Measurements from ENCODE around the gene SCG5.

The SCG5 gene

DNA sequence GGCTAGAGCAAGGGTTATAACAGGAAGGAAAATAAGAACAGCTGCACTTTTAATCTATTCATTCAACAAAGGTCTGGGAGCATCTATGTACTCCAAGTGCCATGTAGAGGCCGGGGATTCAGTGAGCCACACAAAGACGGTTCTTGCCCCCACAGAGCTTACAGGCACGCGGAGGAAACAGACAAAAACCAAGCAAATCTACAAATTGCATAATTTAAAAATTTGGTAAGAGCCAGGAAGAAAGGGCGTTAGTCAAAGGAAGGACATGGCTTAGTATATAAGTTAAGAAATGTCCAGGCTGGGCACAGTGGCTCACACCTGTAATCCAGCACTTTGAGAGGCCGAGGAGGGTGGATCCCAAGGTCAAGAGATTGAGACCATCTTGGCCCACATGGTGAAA, 65.9 kb downstream of the SCG5 start:
- Histone ChIP-seq H3K27ac (no peak overlapping the region), H3K4me3 (ENCODE audit: low read depth in 1 of 2, low read length in 1 of 2) (no peak overlapping the region), H3K9me3 (no peaks in the 10 kb centered on the region), H3K4me1 (ENCODE audit: control insufficient read depth in 1 of 2, insufficient read depth in 1 of 2, low read depth in 1 of 2, low read length in 1 of 2) (peaks cover 4 to 14% of the 10 kb centered on the region in 2 experiments), H3K27me3 (peaks cover 47% of the 10 kb centered on the region), H3K36me3 (no peaks in the 10 kb centered on the region)
- TF ChIP-seq, protein P1, sequence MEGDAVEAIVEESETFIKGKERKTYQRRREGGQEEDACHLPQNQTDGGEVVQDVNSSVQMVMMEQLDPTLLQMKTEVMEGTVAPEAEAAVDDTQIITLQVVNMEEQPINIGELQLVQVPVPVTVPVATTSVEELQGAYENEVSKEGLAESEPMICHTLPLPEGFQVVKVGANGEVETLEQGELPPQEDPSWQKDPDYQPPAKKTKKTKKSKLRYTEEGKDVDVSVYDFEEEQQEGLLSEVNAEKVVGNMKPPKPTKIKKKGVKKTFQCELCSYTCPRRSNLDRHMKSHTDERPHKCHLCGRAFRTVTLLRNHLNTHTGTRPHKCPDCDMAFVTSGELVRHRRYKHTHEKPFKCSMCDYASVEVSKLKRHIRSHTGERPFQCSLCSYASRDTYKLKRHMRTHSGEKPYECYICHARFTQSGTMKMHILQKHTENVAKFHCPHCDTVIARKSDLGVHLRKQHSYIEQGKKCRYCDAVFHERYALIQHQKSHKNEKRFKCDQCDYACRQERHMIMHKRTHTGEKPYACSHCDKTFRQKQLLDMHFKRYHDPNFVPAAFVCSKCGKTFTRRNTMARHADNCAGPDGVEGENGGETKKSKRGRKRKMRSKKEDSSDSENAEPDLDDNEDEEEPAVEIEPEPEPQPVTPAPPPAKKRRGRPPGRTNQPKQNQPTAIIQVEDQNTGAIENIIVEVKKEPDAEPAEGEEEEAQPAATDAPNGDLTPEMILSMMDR (IDR thresholded peaks at IDR 0.05), result no peak

DNA sequence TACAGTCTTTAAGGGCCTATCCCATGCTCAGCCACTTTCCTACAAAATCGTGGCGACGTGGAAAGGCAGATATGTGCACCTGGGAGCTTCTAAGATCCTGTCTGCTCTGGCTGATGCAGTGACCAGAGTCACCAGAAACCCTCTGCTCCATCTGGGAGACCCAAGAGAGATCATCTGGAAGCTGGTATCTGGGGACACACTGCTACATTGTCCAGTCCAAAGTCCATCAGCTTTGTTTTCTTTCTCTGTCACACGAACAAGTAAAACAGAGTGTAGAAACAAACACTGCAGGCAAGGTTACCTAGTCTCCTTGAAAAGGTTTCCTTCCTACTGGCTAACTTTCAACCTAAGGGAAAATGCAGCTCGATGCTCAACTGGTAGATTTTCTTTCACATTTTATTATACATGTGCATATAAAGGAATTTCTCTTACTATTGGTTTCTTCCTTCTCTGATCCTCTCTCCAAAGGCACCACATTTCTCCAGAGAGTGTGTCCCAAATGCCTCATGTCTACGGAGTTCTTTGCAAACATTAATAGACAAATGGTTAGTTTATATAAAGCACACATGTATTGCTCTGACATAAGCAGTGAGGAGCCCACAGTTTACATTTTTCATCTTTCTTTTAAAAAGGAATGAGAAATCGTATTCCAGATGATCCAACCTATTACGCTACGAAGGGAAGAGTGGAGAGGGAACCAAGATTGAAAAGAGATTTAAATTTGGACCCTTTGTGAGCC, 68.0 kb downstream of the SCG5 start:
- Histone ChIP-seq H3K4me3 (ENCODE audit: low read depth in 1 of 2, low read length in 1 of 2) (no peak overlapping the region), H3K27me3 (peaks cover 53% of the 10 kb centered on the region), H3K4me1 (ENCODE audit: control insufficient read depth in 1 of 2, insufficient read depth in 1 of 2, low read depth in 1 of 2, low read length in 1 of 2) (peaks cover 4 to 14% of the 10 kb centered on the region in 2 experiments), H3K27ac (no peak overlapping the region), H3K9me3 (no peaks in the 10 kb centered on the region), H3K36me3 (no peaks in the 10 kb centered on the region)
- TF ChIP-seq, protein P1 (IDR thresholded peaks at IDR 0.05), result no peak

- Histone ChIP-seq H3K27ac (no peak overlapping the region), H3K27me3 (peaks cover 97% of the 10 kb centered on the region), H3K4me1 (ENCODE audit: control insufficient read depth in 1 of 2, insufficient read depth in 1 of 2, low read depth in 1 of 2, low read length in 1 of 2) (peaks cover 4 to 23% of the 10 kb centered on the region in 2 experiments), H3K4me3 (ENCODE audit: low read depth in 1 of 2, low read length in 1 of 2) (no peak overlapping the region), H3K36me3 (no peaks in the 10 kb centered on the region), H3K9me3 (no peaks in the 10 kb centered on the region)
- TF ChIP-seq, protein P1 (IDR thresholded peaks at IDR 0.05), result no peak
Observed at GRCh38 chr15:32715276-32715675, 73.8 kb downstream of the SCG5 start.

DNA sequence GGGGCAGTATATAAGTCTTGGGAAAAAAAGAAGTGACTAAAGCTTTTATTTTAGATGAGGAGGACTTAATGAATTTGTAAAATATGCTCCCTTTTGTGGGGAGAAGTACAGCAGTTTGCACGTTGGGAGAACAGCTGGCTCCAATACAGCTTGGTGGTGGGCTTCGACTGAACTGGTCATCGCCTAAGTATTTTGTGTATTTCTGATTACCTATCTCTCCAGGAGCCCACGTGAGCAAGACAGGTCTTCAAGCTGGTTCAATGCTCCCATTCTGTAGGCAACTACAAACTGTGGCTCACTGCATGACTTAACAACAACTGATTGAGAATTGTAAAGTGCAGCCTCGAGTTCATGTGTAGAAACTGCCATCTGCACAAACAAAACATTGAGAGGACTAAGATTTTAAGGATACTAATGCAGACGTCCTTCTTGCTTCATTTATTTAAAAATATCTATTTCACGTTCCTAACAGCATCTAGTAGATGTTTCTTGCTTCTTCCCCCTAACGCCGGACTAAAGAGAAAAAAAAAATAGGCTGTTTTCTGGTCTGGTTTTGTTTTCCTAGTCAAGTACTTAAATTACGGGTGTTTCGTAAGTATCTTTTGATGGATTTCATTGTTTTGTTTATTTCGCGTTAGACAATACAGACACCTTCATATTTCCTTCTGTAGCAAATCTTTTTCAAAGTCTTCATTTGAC, 74.9 kb downstream of the SCG5 start:
- Histone ChIP-seq H3K36me3 (no peaks in the 10 kb centered on the region), H3K4me1 (ENCODE audit: control insufficient read depth in 1 of 2, insufficient read depth in 1 of 2, low read depth in 1 of 2, low read length in 1 of 2) (peaks cover 4 to 23% of the 10 kb centered on the region in 2 experiments), H3K27me3 (peaks cover 100% of the 10 kb centered on the region), H3K9me3 (no peaks in the 10 kb centered on the region), H3K27ac (no peak overlapping the region), H3K4me3 (ENCODE audit: low read depth in 1 of 2, low read length in 1 of 2) (no peak overlapping the region)
- TF ChIP-seq, protein P1 (IDR thresholded peaks at IDR 0.05), result no peak

- peak overlapping the region in 1 of 2 experiments; percentile 12 for H3K4me3 ChIP-seq (ENCODE audit: low read depth in 1 of 2, low read length in 1 of 2)
- peaks cover 4 to 23% of the 10 kb centered on the region in 2 experiments for H3K4me1 ChIP-seq (ENCODE audit: control insufficient read depth in 1 of 2, insufficient read depth in 1 of 2, low read depth in 1 of 2, low read length in 1 of 2)
- H3K36me3 ChIP-seq, result no peaks in the 10 kb centered on the region
- H3K9me3 ChIP-seq, result no peaks in the 10 kb centered on the region
- TF ChIP-seq, protein P1 (IDR thresholded peaks at IDR 0.05), result no peak
- no peak overlapping the region for H3K27ac ChIP-seq
- H3K27me3 ChIP-seq, result peaks cover 100% of the 10 kb centered on the region
Observed at GRCh38 chr15:32716915-32717425, 75.5 kb downstream of the SCG5 start.
